GM19035 (cell line): ENCODE measurements around the gene SOCS1.

ENCODE experiments used
- ATAC-seq: cut with Tn5 transposase; IDR thresholded peaks from one replicate; pipeline ENCODE4 v1.9.1; 2021; ENCODE audit not compliant: unreplicated experiment

Gene SOCS1

DNA sequence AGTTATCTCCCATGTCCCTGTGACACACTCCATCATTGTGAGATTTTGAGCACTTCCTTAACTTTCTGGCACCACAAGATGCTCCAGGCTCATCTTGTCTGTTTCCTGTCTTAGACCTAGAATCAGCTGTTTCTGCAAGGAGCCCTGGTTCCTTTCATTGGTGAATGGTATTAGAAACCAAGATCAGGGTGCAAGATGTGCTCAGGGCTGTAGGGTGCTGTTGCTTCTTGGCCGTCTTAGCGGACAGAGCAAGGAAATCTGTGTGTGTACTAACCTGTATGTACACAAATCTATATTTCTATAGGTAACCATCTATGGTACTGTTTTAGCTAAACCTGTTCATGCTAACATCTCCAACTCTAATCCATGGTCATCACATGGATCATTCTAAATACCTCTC is 33.2 kb upstream of the SOCS1 start:
- no peak for ATAC-seq

DNA sequence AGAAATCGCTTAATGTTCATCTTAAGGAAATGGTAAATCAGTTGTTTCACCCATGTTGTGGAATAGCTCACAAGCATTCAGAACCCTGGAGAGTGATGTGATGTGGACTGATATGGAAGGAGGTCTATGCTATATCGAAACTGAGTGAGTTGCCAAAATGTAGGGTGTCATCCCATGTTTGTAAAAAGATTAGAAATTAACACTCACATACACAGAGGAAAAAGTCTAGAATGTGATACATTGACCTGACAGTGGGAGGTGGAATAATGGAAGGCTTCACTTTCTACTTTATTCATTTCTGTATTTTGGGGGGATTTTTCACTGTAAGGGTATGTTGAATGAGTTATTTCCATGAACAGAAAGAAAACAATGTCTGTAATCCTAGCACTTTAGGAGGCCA is 29.8 kb upstream of the SOCS1 start:
- no peak for ATAC-seq

DNA sequence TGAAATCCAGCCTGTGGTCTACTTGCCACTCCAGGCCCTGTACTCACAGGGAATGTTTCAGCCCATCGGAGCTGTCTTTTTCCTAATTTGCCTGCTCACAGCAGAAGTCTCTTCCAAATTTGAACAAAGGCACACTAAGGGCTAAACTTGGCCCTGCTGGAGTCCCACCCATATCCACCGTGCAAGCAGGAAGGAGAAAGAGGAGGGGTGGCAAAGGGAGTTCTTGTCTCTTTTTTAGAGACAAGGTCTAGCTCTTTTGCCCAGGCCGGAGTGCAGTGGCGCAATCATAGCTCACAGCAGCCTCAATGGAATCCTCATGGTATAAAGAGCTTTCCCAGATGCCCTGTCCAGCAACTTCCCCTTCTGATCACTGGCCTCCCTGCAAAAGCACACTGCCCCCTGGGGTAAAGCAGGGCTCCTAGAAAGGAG is 27.8 kb upstream of the SOCS1 start:
- no peak for ATAC-seq

DNA sequence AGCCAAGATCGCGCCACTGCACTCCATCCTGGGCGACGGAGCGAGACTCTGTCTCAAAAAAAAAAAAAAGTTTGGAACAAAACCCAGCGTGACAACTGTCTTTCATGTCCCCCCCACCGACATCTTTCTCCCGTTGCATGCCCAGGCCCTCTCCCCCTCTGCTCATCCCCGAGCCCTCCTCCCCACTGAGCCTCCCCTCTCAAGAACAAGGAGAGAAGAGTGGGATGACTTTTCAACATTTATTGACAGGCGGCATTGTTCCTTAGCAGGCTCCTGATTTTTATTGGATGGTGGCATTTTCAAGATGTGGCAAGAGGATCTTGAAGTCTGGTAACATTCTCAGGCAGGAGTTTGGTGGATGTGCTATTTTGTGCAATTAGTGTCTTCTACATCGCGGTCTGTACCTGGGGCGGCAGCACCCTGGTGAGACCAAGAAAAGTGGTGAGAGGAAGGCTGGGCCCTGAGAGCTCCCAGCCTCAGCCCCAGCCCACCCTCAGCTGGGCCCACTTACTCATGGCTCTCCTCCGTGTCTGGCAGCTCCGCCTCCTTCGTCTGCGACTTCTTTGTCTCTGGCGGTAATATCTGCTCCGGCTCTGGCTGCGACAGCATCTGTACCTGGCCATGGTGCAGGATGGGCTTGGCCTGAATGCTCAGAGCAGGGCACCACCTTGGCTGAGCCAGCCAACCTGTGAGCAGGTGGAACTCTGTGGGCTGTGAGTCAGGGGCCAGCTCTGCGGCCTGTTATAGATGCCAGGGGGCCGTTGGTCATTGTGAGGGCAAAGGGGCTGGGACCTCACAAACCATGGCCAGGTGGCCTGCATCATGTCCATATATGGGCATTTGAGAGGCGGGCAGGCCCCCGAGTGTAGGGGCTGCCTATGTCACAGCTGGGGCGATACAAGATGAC is 24.9 kb upstream of the SOCS1 start, which contains the start of gene PRM1:
TSS of gene PRM1 (minus strand) at position 715 of the 907 bp plus-strand sequence. CDS start at position 623, 92 bp downstream.
- ATAC-seq = no peak

DNA sequence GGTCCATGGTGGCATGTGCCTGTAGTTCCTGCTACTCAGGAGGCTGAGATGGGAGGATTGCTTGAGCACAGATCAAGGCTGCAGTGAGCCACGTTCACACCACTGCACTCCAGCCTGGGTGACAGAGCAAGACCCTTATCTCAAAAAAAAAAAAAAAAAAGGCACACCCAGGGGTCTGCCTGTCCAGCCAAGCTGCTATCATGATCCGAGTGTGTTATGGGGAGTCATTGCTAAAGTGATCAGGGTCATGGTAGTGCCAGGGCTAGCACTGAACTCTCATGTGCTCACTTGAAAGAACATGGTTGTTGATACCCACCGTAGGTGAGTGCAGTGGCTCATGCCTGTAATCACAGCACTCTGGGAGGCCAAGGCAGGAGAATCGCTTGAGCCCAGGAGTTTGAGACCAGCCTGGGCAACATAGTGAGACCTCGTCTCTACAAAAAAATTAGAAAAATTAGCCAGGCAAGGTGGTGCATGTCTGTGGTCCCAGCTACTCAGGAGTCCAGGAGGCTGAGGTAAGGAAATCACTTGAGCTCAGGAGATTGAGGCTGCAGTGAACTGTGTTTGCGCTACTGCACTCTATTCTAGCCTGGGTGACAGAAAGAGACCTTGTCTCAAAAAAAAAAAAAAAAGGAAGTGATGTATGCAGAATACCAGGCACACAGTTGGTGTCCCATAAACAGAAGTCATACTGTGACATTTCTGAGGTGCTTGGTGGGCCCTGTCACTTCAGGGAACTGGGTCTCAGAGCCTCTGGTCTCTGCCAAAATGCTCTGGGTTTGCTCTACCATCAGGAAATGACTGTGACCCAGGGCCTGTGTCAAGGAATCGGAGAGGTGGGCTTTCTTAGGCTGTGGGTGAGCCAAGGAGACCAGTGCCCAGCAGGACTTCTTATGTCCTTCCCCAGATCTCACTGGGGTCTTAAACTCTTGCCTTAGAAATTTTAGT is 23.0 kb upstream of the SOCS1 start:
- no peak for ATAC-seq

DNA sequence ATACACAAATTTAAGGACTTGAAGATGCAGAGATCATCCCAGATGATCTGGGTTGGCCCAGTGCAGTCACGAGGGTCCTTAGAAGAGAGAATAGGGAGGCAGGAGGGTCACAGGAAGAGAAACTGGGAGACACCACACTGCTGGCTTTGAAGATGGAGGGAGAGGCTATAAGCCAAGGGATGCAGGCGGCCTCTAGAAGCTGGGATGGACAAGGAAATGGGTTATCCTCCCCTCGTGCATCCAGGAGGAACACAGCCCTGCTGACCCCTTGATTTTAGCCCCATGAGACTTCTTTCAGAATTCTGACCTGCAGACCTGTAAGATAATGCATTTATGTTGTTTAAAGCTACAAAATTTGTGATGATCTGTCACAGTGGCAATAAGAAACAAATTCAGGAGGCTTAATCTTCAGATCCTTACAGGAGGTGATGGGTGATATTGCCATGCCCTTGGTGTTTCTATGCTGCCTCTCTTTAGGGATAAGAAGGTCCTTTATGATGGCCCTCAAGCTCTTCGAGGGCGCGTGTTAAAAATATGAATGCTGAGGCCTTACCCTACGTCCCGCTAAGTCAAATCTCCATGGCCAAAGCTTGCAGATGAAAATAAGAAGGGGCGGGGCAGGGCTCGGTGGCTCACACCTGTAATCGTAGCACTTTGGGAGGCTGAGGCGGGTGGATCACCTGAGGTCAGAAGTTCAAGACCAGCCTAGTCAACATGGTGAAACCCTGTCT is 21.8 kb upstream of the SOCS1 start:
- ATAC-seq = no peak

DNA sequence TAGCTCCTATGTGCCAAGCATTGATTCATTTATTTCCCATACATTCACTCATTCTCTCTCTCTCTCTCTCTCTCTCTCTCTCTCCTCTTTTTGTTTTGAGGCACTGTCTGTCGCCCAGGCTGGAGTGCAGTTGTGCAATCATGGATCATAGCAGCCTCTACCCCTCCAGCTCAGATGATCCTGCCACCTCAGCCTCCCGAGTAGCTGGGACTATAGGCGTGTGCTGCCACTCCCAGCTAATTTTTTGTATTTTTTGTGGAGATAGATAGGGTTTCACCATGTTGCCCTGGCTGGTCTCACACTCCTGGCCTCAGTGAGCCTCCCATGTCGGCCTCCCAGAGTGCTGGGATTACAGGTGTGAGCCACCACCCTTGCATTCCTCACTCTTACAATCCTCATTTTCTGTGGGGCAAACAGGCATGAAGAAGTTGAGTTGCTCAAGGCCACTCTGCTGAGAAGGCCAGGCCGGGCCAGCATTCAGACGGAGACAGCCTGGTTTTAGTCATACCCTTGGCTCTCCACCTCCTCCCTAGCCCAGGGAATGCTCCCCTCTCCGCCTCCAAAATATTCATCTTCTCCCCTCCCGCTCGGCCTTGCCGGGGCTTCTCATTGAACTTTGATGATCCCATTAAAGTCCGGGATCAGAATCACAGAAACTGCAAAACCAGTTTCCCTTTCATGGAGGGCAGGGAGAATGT is 21.0 kb upstream of the SOCS1 start:
- no peak for ATAC-seq

DNA sequence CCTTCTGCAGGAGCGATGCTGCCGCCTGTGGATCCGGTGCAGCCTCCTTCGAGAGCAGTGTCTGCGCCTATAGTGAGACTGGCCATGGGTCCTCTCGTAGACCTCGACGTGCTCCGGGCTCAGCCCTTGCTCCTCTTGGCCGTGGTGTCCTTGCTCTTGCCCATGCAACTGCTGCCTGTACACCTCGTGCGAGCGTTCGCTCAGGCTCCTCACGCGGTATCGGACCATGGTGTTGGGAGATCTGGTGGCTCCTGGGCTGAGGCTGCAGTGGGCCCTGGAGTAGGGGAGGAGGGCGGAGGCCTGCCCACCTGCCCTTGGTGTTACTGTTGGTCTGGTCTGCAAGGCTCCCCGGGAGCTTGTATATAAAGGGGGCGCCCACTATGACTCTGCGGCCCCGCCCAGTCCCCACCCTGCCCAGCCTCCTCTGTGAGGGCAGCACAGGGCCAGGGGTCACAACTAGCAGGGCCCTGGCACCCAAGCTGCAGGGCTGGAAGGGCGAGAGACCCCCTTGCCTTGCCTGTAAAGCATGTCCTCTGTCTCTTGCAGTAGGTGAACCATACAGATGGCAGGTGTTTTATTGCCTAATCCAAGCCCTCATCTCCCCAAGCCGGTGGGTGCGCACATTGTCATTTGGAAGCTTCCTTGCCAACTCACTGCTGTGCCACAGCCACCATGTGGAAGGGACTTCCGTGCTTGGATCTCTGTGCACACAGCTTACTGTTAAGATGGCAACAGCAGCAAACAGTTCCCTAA is 20.3 kb upstream of the SOCS1 start, which contains the start of gene PRM2:
TSS of gene PRM2 (minus strand) at position 338 of the 753 bp plus-strand sequence. CDS start at position 228, 110 bp downstream.
- no peak for ATAC-seq

DNA sequence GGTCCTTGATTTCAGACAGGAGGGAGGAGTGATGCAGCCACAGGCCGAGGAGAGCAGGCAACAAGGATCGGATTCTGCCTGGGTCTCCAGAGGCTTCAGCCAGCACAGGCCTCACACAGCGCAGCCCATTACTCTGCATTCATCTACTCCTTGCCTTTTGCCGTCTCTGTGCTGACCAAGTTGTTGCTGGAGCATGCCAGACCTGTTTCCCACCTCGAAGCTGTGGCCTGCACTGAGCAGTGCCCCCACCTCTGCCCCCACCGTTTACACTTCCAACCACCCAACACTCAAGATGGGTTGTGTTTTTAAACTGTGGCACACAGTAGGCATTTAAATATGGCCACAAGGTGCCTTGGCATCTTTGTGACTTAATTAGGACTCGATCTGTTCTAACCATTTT is 19.0 kb upstream of the SOCS1 start:
- no peak for ATAC-seq

DNA sequence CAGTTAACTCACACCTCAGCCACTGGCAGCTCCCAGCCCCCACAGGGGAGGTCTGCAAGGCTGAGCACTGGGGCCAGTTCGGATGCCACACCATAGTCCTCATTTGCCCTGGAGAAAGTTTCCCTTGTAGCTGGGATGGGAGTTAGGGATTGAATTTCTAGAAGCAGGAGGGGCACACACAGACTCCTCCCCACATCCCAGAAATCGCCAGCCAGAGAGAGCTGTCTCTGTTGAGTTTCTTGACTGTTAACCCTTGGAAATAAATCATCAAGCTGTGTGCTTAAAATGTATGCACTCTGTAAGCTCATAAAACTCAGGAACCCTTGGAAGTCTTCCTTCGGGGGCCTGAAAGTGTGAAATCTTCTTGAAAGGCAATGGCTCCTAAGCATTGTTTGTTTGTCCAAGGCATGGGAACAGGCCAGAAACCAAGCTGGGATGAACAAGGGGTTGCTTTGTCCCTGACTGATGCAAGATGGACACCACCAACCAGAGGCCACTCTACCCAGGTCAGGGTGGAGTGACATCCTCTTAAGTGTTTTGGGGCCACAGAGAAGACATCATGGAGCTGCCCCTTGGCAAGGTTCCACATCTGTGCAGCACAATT is 17.8 kb upstream of the SOCS1 start:
- ATAC-seq = no peak

DNA sequence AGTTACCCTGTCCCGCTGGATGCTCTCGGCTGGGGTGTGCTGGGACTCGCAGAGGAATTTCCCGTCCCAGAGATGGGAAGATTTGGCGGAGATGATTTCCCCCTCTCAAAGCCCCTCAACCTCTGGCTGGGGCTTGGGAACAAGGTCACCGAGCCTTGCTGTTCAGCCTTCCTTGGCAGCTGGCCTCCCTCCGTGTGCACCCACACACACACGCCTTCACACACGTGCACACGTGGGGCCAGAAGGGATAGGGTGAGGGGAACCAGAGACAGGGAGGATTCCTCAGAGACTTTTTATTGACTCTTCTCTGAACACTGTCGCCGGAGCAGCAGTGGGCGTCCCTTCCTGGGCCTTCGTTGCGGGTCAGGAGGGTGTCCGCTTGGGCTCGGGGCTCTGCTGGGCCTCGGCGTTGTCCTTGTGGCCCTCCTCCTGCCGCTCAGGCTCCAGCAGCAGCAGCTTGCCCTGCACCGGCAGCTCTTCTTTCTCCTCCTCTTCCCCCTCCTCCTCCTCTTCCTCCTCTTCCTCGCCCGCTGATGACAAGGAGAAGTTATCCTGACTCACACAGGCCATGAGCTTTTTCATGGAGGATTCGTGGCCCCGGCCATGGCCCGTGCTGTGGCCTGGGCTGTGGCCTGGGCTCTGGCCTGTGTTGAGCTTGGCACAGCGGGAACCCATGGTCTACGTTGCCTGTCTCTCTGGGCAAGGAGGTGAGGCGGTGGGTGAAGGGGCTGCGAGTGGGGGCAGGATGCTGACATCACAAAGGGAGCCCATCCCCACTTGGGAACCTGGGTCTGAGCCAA is 17.1 kb upstream of the SOCS1 start, which contains the start of gene PRM3:
TSS of gene PRM3 (minus strand) at position 709 of the 800 bp plus-strand sequence. CDS start at position 675, 34 bp downstream.
- ATAC-seq = no peak

DNA sequence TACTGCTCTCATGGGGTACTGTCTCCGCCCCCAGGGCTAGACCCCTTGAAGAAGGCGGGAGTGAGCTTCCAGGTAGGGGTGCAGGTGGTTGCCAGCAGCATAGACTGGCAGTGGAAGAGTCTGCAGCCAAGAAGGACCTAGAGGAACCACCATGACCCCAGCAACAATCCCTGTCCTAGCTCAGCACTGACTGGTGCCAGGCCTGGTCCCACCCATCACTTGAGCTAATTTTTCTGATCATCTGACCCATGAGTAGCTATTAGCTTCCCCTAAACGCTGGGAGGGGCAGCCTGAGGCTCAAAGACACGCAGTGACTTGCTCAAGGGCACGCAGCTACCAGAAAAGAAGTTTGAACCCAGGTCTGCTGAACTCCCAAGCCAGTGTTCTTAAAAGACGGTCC is 16.5 kb upstream of the SOCS1 start:
- ATAC-seq = no peak

DNA sequence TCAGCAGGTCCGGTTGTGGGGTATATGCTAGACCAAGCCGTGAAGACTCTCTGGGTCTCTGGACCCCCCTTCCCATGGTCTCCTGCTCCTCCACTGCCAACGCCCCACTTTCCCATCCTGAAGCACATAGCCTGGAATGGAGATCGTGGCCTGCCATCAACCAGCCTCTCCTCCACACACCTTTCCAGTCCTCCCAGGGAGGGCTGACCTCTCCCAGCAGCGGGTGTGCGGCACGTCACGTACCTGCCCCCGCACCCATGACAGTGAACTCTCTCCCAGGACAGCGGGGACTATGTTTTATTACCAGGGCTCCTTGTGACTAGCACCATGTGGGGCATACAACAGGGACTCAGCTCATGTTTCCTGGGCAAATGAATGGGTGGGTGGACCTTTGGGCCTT is 15.6 kb upstream of the SOCS1 start:
- ATAC-seq = no peak

DNA sequence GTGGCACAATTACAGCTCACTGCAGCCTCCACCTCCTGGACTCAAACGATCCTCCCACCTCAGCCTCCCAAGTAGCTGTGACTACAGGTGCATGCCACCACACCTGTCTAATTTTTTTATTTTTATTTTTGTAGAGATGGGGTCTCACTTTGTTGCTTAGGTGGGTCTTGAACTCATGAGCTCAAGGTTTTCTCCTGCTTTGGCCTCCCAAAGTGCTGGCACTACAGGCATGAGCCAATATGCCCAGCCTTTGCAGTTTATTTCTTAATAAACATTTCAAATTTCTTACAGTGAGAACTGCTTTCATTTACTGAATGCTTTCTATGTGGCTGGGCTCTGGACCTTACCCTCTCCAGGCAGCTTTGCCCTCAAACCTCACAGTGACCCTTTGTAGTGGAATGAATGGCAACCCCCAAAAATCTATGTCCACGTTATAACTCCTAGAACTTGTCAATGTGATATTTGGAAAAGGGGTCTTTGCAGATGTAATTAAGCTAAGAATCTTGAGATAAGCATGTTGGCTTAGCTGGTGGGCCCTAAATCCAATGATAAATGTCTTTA is 14.7 kb upstream of the SOCS1 start:
- no peak for ATAC-seq

DNA sequence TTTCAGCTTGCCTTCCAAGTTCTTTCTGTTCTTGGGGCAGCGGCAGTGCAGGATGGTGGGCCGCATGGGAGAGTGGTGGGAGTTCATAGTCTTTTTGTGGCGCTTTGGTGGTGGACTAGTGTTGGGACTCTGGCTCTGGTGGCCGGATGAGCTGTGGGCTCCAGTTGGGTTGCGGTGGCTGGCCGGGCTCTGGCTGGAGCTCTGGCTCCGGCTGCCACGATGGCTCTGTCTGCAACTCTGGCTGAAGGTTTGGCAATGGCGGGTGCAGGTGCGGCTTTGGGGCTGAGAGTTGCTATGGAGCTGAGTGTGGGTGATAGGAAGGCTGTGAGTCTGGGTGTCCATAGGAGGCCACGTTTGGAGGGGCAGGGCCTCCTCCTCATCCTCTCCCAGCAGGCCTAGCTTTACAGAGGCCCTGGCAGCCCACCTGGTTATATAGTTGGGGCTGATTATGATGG is 12.9 kb upstream of the SOCS1 start, which contains the start of gene TNP2:
TSS of gene TNP2 (minus strand) at position 405 of the 455 bp plus-strand sequence. CDS start at position 342, 63 bp downstream.
- no peak for ATAC-seq

DNA sequence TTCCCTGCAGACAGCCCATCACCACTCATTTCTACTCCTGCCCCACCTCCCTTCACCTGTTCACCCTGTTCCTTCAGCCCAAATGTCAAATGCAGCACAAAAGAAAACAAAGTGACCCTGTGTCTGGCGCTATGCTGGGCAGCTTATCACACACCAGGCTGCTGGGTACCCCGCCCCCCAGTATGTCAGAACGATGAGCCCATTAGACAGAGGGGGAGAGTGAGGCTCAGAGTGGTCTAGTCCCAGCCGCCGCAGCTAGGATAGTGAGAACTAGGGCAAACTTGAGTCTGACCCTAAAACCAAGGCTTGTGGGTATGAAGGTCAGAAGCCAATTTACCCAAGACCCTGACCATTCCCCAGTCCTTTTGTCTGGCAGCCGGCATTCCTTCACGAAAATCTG is 9.1 kb upstream of the SOCS1 start:
- no peak for ATAC-seq

DNA sequence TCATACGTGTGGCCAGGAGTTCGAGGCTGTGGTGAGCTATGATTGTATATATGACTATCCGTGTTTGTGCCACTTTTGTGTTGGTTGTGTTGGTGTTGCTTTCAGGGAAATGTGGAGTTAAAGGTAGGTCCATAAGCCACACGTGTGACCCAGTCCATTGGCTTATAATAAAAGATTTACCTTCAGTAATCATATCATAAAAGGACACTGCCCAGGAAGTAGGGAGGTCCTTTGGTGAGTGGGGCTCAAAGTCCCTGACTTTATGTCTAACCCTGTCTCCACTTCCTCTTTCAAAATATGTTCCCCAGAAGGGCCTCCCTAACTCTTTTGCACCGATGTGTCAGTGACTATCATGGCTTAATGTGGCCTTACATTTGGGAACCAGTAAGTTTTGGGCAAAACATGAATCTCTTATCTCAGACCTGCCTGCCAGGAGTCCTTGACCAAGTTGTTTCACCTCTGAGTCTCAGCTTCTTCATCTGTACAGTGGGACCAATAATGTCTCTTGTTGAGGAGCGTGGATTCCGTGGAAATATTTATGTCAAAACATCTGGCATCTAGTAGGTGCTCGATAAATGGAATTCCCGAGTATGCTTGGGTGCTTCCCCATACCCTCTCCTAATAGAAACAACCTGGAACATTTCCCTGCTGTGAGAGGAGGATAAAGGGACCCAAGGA is 8.3 kb upstream of the SOCS1 start:
- ATAC-seq = no peak
